H54 (cell line): Measurements from ENCODE around the gene BAZ1B.
A peak's percentile ranks its signal among the peaks of the same experiment; 100 is the strongest.
"Not testable (repeated sequence)": the region's sequence is repeated elsewhere in the genome, so short reads cannot be mapped to it uniquely, and the experiment has no call there.

ENCODE experiments used
- DNase-seq: peaks from one replicate; pipeline ENCODE4 v3.0.0; 2011; ENCODE audit warnings: low spot score, mixed read lengths; ENCODE audit not compliant: insufficient read length
- FAIRE-seq: peaks from 3 replicates; lab custom pipeline; 2011; peaks lifted over from hg19 to GRCh38; lab: Jason Lieb, UNC
- POLR2A ChIP-seq: IDR thresholded peaks from 2 replicates; pipeline ENCODE4 v1.6.1; 2011; ENCODE audit warnings: low read depth, mild to moderate bottlenecking, low read length

The BAZ1B gene

DNA sequence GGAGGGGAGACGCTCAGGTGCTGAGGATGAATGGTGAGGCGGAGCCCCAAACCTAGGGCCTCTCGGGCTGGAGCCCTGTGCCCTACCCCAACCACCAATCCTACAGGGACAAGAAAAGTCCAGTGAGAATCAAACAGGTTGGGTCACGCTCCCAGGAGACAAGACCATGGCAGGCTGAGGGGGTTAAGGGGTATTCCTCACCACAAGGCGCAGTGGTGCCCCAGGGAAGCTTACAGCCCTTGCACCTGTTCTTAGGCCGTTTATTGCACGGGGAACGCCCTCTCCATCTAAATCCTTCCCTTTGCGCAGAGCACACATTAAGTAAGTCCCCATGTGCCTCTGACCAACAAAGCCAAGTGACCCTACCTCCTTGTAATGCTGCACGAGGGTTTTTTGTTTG, 85.0 kb downstream of the BAZ1B start:
- no peak for TF ChIP-seq POLR2A
- FAIRE-seq (no peak), DNase-seq (no peak)

DNA sequence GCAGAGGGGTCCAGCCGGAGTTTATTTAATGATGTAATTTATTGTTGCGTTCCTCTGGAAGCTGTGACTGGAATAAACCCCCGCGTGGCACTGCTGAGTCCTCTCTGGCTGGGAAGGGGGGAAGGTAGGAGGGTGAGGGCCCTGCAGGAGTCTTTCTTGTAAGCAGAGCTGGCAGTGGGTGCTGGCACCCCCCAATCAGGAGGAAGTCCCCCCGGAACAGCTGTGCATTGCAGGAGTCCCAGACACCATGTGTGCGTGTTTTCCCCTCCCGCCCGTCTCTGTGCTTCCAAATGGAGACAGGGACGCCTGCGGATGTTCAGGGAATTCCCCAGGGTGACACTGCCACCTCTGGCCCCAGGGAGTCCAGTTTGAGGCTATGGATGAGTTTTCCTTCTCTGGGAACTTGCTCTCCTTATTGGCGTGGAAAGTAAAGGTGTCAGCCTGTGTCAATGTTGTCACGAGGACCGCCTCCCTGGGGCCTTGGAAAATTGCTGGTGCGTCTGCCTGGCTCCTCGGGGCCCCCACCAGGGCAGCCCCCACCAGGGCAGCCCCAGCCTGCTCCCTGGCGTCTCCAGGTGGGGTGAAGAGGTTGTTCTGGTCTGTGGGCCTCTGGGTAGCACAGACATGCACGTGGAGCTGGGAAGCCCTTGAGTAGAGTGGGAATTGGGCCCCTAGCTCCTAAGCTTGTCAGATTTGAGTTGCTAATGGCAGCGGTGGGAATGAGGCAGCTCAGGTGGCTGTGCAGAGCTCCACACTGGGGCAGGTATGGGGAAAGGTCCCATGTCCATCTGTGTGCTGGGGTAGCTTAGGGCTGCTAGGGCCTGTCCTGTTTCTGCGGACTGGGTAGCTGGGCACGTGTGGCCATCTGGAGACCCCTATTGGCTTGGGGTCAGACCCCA, 85.8 kb downstream of the BAZ1B start:
- no peak for TF ChIP-seq POLR2A
- FAIRE-seq (no peak), DNase-seq (peak; percentile 62)

DNA sequence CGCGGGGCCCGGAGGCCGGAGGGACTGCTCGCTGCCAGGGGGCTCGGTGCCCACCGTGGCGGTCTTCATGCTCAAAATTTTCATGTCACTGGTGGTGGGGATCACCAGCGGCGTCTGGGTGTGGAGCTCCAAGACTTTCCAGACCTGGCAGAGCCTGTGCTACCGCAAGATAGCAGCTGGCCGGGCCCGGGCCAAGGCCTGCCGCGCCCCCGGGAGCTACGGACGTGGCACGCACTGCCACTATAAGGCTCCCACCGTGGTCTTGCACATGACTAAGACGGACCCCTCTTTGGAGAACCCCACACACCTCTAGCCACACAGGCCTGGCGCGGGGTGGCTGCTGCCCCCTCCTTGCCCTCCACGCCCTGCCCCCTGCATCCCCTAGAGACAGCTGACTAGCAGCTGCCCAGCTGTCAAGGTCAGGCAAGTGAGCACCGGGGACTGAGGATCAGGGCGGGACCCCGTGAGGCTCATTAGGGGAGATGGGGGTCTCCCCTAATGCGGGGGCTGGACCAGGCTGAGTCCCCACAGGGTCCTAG, 86.6 kb downstream of the BAZ1B start:
- FAIRE-seq, result no peak
- no peak for DNase-seq
- no peak for TF ChIP-seq POLR2A

DNA sequence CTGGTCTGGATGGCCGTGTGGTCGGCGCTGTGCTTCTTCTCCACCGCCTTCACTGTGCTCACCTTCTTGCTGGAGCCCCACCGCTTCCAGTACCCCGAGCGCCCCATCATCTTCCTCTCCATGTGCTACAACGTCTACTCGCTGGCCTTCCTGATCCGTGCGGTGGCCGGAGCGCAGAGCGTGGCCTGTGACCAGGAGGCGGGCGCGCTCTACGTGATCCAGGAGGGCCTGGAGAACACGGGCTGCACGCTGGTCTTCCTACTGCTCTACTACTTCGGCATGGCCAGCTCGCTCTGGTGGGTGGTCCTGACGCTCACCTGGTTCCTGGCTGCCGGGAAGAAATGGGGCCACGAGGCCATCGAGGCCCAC, 87.4 kb downstream of the BAZ1B start:
- TF ChIP-seq POLR2A, result no peak
- FAIRE-seq (no peak), DNase-seq (no peak)

DNA sequence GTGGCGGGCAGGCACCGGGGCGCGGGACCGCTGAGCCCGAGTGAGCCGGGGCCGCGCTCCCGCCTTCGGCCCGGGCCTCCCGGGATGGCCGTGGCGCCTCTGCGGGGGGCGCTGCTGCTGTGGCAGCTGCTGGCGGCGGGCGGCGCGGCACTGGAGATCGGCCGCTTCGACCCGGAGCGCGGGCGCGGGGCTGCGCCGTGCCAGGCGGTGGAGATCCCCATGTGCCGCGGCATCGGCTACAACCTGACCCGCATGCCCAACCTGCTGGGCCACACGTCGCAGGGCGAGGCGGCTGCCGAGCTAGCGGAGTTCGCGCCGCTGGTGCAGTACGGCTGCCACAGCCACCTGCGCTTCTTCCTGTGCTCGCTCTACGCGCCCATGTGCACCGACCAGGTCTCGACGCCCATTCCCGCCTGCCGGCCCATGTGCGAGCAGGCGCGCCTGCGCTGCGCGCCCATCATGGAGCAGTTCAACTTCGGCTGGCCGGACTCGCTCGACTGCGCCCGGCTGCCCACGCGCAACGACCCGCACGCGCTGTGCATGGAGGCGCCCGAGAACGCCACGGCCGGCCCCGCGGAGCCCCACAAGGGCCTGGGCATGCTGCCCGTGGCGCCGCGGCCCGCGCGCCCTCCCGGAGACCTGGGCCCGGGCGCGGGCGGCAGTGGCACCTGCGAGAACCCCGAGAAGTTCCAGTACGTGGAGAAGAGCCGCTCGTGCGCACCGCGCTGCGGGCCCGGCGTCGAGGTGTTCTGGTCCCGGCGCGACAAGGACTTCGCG, 88.0 kb downstream of the BAZ1B start:
- no peak for DNase-seq
- FAIRE-seq, result no peak
- TF ChIP-seq POLR2A, result no peak

DNA sequence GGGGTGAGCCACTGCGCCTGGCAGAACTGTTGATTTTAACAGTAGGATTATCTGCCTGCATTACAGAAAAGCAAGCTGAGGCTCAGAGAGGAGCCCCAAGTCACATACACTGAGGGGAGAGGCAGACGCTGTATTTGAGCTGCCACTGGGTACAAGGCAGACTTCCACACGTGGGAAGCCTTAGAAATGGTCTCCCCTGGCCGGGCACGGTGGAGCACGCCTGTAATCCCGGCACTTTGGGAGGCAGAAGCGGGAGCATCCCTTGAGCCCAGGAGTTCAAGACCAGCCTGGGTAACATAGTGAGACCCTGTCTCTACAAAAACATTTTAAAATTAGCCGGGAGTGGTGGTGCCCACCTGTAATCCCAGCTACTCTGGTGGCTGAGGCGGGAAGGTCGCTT, 89.4 kb downstream of the BAZ1B start:
- FAIRE-seq (no peak), DNase-seq (no peak)
- no peak for TF ChIP-seq POLR2A

DNA sequence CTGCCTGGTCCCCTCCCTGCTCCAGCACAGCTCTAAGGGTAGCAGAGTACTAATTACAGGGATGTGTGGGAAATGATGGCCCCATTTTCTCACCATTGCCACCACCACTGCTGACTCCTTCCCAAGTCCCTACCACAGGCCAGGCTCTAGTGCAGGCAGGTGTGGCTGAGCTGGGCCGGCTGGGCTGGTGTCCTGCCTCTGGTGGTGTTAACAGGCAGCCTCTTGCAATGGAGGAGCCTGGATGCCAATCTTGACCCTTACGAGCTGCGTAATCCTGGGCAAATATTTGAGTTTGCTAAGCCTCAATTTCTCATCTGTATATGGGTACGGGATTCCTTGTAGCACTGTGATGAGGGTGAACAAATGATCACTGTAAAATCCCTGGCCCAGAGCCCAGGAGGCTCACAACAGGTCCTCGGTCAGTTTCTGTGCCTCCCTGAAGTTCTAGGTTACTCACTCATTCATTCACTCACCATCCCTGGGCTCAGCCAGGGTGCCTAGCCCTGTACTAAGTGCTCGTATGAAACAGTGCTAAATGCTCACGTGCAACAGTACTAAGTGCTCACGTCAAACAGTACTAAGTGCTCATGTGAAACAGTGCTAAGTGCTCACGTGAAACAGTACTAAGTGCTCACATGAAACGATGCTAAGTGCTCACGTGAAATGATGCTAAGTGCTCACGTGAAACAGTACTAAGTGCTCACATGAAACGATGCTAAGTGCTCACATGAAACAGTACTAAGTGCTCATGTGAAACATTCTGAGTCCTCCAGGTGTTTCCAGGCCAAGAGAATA, 90.9 kb downstream of the BAZ1B start:
- DNase-seq, result no peak
- no peak for FAIRE-seq
- no peak for TF ChIP-seq POLR2A

DNA sequence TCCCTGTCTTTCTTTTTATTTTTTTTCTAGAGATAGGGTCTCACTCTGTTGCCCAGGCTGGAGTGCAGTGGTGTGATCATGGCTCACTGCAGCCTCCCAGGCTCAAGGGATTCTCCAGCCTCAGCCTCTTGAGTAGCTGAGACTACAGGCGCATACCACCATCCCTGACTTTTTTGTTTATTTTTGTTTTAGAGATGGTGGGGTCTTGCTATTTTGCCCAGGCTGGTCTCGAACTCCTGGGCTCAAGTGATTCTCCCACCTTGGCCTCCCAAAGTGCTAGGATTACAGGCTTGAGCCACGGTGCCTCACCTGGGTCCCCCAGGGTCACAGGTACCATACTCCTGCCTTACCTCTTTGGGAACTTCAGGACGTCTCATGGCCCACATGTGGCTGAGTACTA, 91.6 kb downstream of the BAZ1B start:
- not testable (repeated sequence) for FAIRE-seq, DNase-seq

DNA sequence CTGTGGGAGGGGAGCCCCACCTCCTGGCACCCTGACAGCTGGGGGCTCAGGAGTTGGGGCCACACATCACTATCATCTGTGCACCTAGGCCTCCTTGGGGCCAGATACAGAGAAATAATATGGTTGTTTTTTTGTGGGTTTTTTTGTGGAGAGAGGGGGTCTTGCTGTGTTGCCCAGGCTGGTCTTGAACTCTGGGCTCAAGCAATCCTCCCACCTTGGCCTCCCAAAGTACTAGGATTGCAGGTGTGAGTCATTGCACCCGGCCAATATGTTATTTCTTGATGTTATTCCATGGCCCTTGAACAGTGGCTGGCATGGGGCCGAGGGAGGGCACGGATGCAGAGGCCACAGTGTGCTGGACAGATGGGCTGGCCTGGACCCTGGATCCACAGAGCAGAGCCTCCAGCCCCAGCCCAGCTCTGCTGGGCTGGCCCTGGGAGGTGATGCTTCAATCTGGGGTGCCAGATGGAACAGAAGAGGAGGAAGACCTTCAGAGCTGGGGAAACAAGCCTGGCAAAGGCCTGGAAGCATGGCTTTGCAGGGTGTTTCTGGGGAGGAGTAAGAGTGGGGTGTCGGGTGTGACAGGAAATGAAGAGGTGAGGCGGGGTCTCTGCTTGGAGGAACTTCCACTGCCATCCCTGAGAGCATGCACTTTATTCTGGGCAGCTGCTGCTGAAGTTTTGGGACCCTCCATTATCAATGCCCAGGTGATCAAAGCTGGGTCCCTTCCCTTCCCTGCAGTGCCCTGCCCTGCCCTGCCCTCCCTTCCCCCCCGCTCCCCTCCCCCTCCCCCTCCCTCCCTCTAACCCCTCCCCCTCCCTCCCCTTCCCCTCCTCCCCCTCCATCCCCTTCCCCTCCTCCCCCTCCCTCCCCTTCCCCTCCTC, 92.2 kb downstream of the BAZ1B start:
- no peak for FAIRE-seq
- no peak for TF ChIP-seq POLR2A
- DNase-seq, result no peak

DNA sequence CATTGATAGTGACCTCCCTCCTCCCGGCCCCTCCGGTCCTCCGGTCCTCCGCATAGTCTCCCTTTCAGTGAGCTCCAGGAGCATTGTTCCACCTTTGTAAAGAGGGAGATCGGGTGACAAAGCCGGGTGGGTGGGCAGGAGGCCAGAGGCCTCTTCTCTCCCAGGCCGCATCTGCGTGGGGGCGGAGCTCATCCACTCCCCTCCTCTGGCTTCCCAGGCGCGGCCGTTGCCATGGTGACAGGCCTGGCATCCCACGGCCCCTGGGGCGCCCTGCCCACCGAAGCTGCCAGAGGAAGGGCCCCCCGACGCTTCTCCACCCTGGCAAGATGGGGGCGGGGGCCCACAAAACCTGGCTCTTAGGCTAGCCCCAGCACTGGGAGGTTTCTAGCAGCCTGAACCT, 92.9 kb downstream of the BAZ1B start:
- DNase-seq, result no peak
- no peak for FAIRE-seq
- no peak for TF ChIP-seq POLR2A

DNA sequence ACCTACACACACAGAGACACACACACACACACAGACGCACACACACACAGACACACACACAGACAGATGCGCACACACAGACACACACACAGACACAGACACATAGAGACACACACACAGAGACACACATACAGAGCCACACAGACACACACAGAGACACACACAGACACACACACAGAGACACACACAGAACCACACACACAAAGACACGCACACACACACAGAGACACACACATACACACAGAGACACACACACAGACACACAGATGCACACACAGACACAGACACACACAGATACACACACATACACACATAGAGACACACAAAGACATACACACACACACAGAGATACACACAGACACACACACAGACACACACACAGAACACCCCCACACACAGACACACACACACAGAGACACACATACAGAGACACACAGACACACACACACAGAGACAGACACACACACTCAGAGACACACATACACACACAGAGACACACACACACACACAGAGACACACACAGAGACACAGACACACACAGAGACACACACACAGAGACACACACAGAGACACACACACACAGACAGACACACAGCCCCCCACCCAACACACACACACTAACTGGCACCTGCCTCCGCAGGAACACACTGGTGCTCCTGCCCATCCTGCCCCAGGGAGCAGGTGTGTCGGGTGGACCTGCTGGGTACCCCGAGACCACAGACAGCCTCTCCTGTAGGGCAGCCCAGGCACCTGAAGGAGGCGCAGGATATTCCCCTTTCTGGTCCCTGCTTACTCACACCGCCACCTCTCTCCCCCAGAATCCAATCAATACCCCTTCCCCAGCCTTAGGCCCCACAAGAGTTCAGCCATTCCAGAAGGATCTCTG, 93.9 kb downstream of the BAZ1B start:
- FAIRE-seq (no peak), DNase-seq (no peak)
- TF ChIP-seq POLR2A, result no peak

DNA sequence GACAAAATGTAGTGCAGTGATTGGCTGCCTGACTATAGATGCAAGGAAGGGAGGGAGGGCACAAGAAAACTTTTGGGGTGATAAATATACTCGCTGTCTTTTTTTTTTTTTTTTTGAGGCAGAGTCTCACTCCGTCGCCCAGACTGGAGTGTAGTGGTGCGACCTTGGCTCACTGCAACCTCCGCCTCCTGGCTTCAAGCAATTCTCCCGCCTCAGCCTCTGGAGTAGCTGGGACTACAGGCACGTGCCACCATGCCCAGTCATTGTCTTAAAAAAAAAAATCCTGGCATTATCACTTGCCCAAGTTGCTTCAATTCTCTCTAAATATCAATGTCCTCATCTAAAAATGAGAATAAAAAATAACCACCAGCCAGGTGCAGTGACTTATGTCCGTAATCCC, 96.1 kb downstream of the BAZ1B start:
- no peak for TF ChIP-seq POLR2A
- DNase-seq (no peak), FAIRE-seq (no peak)
